HG03039 (cell line): ENCODE results near the gene KBTBD2.
"Not testable (repeated sequence)": the region's sequence is repeated elsewhere in the genome, so short reads cannot be mapped to it uniquely, and the experiment has no call there.

ENCODE experiments used
- ATAC-seq: cut with Tn5 transposase; IDR thresholded peaks from one replicate; pipeline ENCODE4 v1.9.1; 2021; ENCODE audit warnings: mild to moderate bottlenecking, moderate library complexity; ENCODE audit not compliant: unreplicated experiment

KBTBD2 gene

DNA sequence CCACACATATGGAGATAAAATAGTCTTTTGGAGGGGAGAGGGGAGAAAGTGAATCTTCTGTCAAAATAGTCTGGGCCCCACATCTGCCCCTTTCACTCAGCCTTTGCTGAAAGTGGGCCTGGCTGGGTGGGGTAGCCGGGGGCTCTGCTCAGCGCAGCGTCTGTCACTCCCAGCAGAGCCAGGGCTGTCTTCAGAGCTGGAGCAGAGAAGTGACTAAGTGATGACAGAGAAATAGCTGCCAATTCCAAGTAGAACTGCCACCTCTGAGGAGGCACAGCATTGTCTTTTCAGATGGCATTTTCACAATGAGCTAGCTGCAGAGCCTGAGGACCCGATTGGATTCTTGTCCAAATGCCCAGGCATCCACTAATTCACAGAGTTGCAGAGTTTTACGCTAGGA, 34.5 kb downstream of the KBTBD2 start:
- ATAC-seq: not testable (repeated sequence)

GRCh38 chr7:32855837-32856775, 35.5 kb downstream of the KBTBD2 start:
- ATAC-seq: not testable (repeated sequence)

DNA sequence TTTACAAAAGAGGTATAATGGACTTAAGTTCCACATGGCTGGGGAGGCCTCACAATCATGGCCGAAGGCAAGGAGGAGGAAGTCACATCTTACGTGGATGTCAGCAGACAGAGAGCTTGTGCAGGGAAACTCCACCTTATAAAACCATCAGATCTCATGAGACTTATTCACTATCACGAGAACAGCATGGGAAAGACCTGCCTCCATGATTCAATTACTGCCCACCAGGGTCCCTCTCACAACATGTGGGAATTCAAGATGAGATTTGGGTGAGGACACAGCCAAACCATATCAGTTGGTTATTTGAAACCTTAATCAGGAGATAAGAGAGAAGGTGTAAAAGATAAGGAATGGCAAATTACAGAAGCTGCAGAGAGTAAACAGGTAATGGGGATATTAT, 40.9 kb downstream of the KBTBD2 start:
- not testable (repeated sequence) for ATAC-seq

- not testable (repeated sequence) for ATAC-seq
Observed at GRCh38 chr7:32848655-32849054, 42.9 kb downstream of the KBTBD2 start.

DNA sequence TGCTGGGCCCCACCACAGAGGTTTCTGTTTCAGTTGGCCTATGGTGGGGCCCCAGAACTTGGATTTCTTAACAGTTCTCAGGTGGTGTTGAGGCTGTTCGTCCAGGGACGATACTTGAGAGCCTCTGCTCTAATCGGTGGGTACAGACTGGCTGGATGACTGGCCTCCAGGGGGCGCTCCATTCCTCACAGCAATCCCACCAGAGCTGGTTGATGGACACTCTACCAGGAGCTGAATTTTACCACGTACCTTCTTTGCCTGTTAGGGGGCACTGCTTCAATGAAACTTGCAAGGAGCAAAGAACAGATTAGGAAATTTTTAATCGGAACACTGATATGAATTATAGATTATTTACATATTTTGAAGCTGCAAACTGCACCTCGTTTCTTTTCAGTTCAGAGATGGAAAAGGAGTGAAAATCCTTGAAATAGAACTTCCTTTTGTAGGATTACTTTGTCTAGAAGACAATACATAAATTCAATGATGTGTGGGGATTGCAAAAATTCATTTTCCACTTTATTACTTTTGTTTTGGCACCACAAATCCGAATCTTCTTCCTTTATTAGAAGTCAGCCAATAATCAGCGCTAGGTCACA, 44.8 kb downstream of the KBTBD2 start:
- ATAC-seq: peak; percentile 100

DNA sequence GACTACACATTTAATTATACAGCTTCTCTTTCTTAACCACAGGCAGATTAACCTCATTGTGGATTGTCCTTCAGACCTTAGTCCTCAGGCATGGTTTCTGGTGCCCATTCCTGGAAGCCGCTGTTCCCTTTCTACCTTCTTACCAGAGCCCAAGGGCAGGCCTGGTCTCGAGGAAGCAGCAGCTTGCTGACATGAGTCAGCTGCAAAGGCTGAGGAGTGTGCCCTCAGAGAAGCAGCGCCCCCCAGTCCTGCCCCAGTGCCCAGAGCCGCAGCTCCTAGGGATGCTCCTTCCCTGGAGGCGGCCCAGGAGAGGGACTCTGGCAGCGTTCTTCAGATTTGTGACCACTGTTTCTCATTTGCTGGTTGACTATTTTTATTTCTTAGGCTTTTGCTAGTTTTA, 46.8 kb downstream of the KBTBD2 start:
- not testable (repeated sequence) for ATAC-seq

DNA sequence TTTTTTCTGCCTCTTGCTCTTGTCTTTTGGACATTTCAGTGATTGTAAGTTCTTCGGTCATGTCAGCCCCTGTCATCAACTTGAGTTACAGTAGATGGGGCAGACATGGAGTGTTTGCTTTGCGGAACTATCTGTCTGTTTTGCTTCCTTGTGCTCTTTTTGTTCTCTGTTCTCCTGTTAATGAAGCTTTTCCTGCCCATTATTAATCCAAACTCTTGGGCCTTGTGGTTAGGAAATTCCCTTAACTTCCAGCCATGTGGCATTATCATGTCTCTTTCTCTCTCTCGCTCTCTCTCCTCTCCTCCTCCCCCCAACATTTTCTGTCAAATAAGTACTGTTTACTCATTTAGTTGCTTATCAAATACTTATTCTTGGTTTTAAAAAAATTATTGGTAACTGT, 47.8 kb downstream of the KBTBD2 start:
- not testable (repeated sequence) for ATAC-seq

- not testable (repeated sequence) for ATAC-seq
Observed at GRCh38 chr7:32839846-32840245, 51.7 kb downstream of the KBTBD2 start.

DNA sequence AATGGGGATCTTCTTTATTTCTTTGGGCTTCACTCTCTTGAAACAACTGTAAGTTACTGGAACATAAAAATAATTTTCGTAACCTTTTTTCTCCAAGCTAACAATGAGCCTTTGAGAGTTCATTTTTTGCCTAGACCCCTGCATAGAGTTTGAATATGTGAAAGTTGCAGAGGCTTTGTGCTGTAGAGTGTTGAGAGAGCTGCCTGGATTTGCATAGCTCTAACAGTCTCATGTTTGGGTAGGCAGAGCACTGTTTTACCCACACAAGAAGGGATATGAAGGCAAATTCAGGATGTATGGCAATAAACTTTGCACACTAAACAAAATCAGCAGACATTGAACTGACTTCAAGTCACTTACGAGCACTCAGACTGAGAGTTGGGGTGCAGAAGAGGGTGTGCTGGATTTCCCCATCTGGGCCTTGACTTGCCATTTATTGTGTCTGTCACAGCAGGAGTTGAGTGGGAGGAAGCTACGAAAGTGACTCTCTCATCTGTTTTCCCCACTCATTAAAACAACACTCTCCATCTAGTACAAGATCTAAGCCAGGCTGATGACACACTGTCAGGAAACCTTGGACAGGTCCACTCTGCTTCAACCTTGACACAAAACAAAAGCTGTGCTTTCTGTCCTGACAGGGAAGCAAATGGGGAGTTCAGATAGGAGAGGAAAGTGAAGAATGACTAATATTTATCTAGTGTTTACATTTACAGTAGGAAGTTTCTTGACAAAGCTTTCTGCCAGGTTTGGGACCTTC, 62.4 kb downstream of the KBTBD2 start:
- peak; percentile 79 for ATAC-seq
